HepG2 (cell line): ENCODE results near the gene PPP4R3A. TPM values are rescaled to one million over a fixed set of nuclear protein-coding genes. Genes with fewer than 3 reads are reported as not detected.

Source experiments
- ATAC-seq: fragments of 200-7000 bp; cut with Tn5 transposase; 3 replicates; pipeline ENCODE4 v1.9.1; 2020; ENCODE audit warnings: mild to moderate bottlenecking, moderate library complexity
- BruUV-seq: library from RNA; stranded (reverse); fragments of 400-500 nt; replicated peaks from 2 replicates; lab custom pipeline; 2021; lab: Mats Ljungman, UMichigan
- CTCF ChIA-PET: fragments of 300-600 bp; formaldehyde crosslinking; extraction: SDS; loops from one replicate; lab custom pipeline; 2021; ENCODE audit warnings: low total read pairs, inconsistent platforms, low intra/inter-chr PET ratio; lab: Yijun Ruan, JAX
- POLR2A ChIA-PET: fragments of 350-600 bp; sonication (Branson Sonifier 250); formaldehyde crosslinking; loops from one replicate; lab custom pipeline; 2020; ENCODE audit warnings: antibody characterized with exemption, inconsistent platforms; lab: Yijun Ruan, JAX
- DNase-seq: peaks from one replicate; pipeline ENCODE4 v3.0.0-alpha.2; 2015; ENCODE audit warnings: low spot score
- FAIRE-seq: peaks from 3 replicates; lab custom pipeline; 2011; peaks lifted over from hg19 to GRCh38; lab: Jason Lieb, UNC
- H2AFZ ChIP-seq: one replicate; pipeline ENCODE4 v1.6.1; 2011; ENCODE audit warnings: low read length, inconsistent platforms
- H3K27ac ChIP-seq: fragments of 300-600 bp; 3 replicates; pipeline ENCODE4 v1.8.0; 2011; ENCODE audit warnings: mixed run types, mild to moderate bottlenecking, mixed read lengths, low read length, inconsistent platforms; ENCODE audit not compliant: insufficient read depth; ENCODE audit errors: extremely low read length
- H3K27me3 ChIP-seq, 2 experiments: fragments of 200-600 bp in 1 of 2; 2 replicates in 1 of 2; 3 replicates in 1 of 2; pipeline versions ENCODE4 v1.6.0 to v1.8.0; 2011; ENCODE audit warnings: low read length in 2 of 2, mild to moderate bottlenecking in 2 of 2, moderate library complexity in 2 of 2, inconsistent platforms in 1 of 2; ENCODE audit not compliant: insufficient read depth in 2 of 2, control insufficient read depth in 1 of 2
- H3K36me3 ChIP-seq, 2 experiments: fragments of 200-600 bp in 1 of 2; replicated peaks in 1 of 2; 2 replicates in 1 of 2; 3 replicates in 1 of 2; pipeline versions ENCODE4 v1.5.1 to v1.8.0; 2011; ENCODE audit warnings: low read length in 2 of 2, inconsistent platforms in 1 of 2; ENCODE audit not compliant: insufficient read depth in 2 of 2, control insufficient read depth in 1 of 2
- H3K4me1 ChIP-seq: 2 replicates; pipeline ENCODE4 v1.5.1; 2012; ENCODE audit warnings: low read length, inconsistent platforms; ENCODE audit not compliant: insufficient read depth
- H3K4me2 ChIP-seq: 2 replicates; pipeline ENCODE4 v1.6.0; 2011; ENCODE audit warnings: low read depth, low read length, inconsistent platforms
- H3K4me3 ChIP-seq, 3 experiments: fragments of 200-600 bp in 1 of 3; sonication (generic), shearing (Covaris generic) in 1 of 3; replicated peaks in 1 of 3; 2 replicates each; pipeline ENCODE4 v1.5.1; 2011 to 2016; ENCODE audit warnings: low read length in 3 of 3, inconsistent platforms in 2 of 3, low read depth in 2 of 3, mild to moderate bottlenecking in 2 of 3, control low read depth in 1 of 3, mixed read lengths in 1 of 3; ENCODE audit not compliant: insufficient read depth in 1 of 3
- H3K79me2 ChIP-seq: one replicate; pipeline ENCODE4 v1.6.1; 2011; ENCODE audit warnings: low read length, inconsistent platforms; ENCODE audit not compliant: insufficient read depth
- H3K9ac ChIP-seq: 2 replicates; pipeline ENCODE4 v1.6.0; 2011; ENCODE audit warnings: mild to moderate bottlenecking, low read depth, low read length, inconsistent platforms; ENCODE audit not compliant: insufficient read depth
- H3K9me3 ChIP-seq: 2 replicates; pipeline ENCODE4 v1.5.1; 2012; ENCODE audit warnings: mild to moderate bottlenecking, low read length
- H4K20me1 ChIP-seq: 2 replicates; pipeline ENCODE4 v1.6.0; 2011; ENCODE audit warnings: inconsistent platforms, mild to moderate bottlenecking, low read length, moderate library complexity; ENCODE audit not compliant: insufficient read depth
- ATF4 ChIP-seq, 2 experiments: fragments of 450-650 bp in 1 of 2; sonication (generic) in 1 of 2; formaldehyde crosslinking; IDR thresholded peaks; 2 replicates each; pipeline versions ENCODE4 v1.5.0 to v1.8.0; 2020 to 2022; ENCODE audit warnings: mild to moderate bottlenecking in 1 of 2, missing genetic modification reagents in 1 of 2
- CREB3 ChIP-seq: sonication (generic); formaldehyde crosslinking; IDR thresholded peaks from 2 replicates; pipeline ENCODE4 v1.5.0; 2020; ENCODE audit warnings: missing genetic modification reagents
- RARG ChIP-seq: sonication (generic); formaldehyde crosslinking; IDR thresholded peaks from 2 replicates; pipeline ENCODE4 v1.4.0; 2020; ENCODE audit warnings: low read depth, mild to moderate bottlenecking, missing genetic modification reagents
- RCOR2 ChIP-seq: IDR thresholded peaks from 2 replicates; pipeline ENCODE4 v1.6.1; 2016; ENCODE audit warnings: missing biosample characterization, missing genetic modification reagents
- SMAD9 ChIP-seq: sonication (generic); formaldehyde crosslinking; IDR thresholded peaks from 2 replicates; pipeline ENCODE4 v1.5.1; 2020; ENCODE audit warnings: mild to moderate bottlenecking, missing genetic modification reagents
- SNAI1 ChIP-seq: sonication (generic); formaldehyde crosslinking; IDR thresholded peaks from 2 replicates; pipeline ENCODE4 v1.5.0; 2020; ENCODE audit warnings: mild to moderate bottlenecking, missing genetic modification reagents, borderline replicate concordance
- SOX13 ChIP-seq, 3 experiments: fragments of 450-650 bp in 1 of 3; sonication (generic) in 1 of 3; formaldehyde crosslinking in 1 of 3; IDR thresholded peaks in 2 of 3; conservative IDR thresholded peaks in 1 of 3; 2 replicates each; pipeline versions ENCODE4 v1.5.0 to v1.6.1; 2016 to 2020; ENCODE audit warnings: antibody characterized with exemption in 1 of 3, mild to moderate bottlenecking in 1 of 3, missing compliant biosample characterization in 1 of 3, missing genetic modification reagents in 1 of 3, moderate library complexity in 1 of 3
- TBP ChIP-seq: sonication (generic); formaldehyde crosslinking; IDR thresholded peaks from 2 replicates; pipeline ENCODE4 v1.5.0; 2020; ENCODE audit warnings: missing genetic modification reagents
- TEF ChIP-seq: sonication (generic); formaldehyde crosslinking; IDR thresholded peaks from 2 replicates; pipeline ENCODE4 v1.5.0; 2020; ENCODE audit warnings: missing genetic modification reagents
- TRAFD1 ChIP-seq: sonication (generic); formaldehyde crosslinking; IDR thresholded peaks from 2 replicates; pipeline ENCODE4 v1.5.1; 2020; ENCODE audit warnings: missing genetic modification reagents, mild to moderate bottlenecking, borderline replicate concordance
- ZBTB38 ChIP-seq: sonication (generic); formaldehyde crosslinking; IDR thresholded peaks from 2 replicates; pipeline ENCODE4 v1.5.1; 2020; ENCODE audit warnings: mild to moderate bottlenecking, missing genetic modification reagents
- ZNF138 ChIP-seq: sonication (generic); formaldehyde crosslinking; IDR thresholded peaks from 2 replicates; pipeline ENCODE4 v1.5.0; 2020; ENCODE audit warnings: mild to moderate bottlenecking, low read depth, missing genetic modification reagents
- ZNF788 ChIP-seq: sonication (generic); formaldehyde crosslinking; IDR thresholded peaks from 2 replicates; pipeline ENCODE4 v1.5.0; 2020; ENCODE audit warnings: mild to moderate bottlenecking, missing genetic modification reagents, borderline replicate concordance
- WGBS: methylation state at CpG from one replicate; pipeline ENCODE4 v1.1.6; 2017; ENCODE audit warnings: low lambda C conversion rate; 5-methylcytosine and 5-hydroxymethylcytosine counted together
- in situ Hi-C: cut with HindIII; loops from 2 replicates; pipeline ENCODE4 v1.10.0; 2017; ENCODE audit warnings: low pct_unique_long_range_greater_than_20kb; ENCODE audit not compliant: extremely low pct_ligation_motif_present
- intact Hi-C: fragments of 100-400 bp; cut with micrococcal nuclease; formaldehyde crosslinking; loops from one replicate; pipeline ENCODE4 v1.10.0; 2022; ENCODE audit not compliant: unreplicated experiment
- polyA plus RNA-seq, 8 experiments: library from polyadenylated mRNA; depleted of rRNA in 3 of 8; stranded (reverse) in 7 of 8; unstranded in 1 of 8; fragments of >200 nt; fragmentation: Illumina TruSeq in 4 of 8; extraction: Trizol in 4 of 8; gene quantifications; 2 replicates each; pipeline versions ENCODE4 v1.2.1 to v1.2.3, GENCODE V29; 2011 to 2016; ENCODE audit warnings: low read depth in 4 of 8, missing spikeins in 1 of 8, mixed read lengths in 1 of 8; ENCODE audit not compliant: insufficient read depth in 1 of 8
- total RNA-seq, 5 experiments: library from RNA; depleted of rRNA; stranded (reverse); fragments of >200 nt; fragmentation: Illumina TruSeq; extraction: Trizol; gene quantifications; 2 replicates each; pipeline ENCODE4 v1.2.3, GENCODE V29; 2016; ENCODE audit warnings: low read depth in 1 of 5

PPP4R3A gene
- total and polyA plus RNA-seq, 2 of the 13 experiments (the other 11 are each of a cell fraction or from before 2014, with no cell fraction given) = 22.5 to 57.4 TPM

- Histone ChIP-seq H3K27me3 (no peaks in the 10 kb centered on the region; a peak in 1 of 5 replicates), H4K20me1 (no peaks in the 10 kb centered on the region), H3K4me3 (no peak overlapping the region), H3K4me2 (no peak overlapping the region), H3K4me1 (peaks cover 14% of the 10 kb centered on the region; the same call in 1 of the 2 replicates), H3K36me3 (no peaks in the 10 kb centered on the region), H2AFZ (no peak overlapping the region), H3K27ac (no peak overlapping the region), H3K9me3 (peaks cover 6% of the 10 kb centered on the region; the same call in 1 of the 2 replicates), H3K9ac (no peak overlapping the region), H3K79me2 (no peaks in the 10 kb centered on the region)
- FAIRE-seq (no peak), ATAC-seq (no peak), DNase-seq (no peak)
- ChIA-PET CTCF (no interaction called here), POLR2A (no interaction called here)
- no TSS peak for BruUV-seq
- intact Hi-C loops (no loop called here), in situ Hi-C loops (no loop called here)
- no peak for TF ChIP-seq SMAD9
- no peak for TF ChIP-seq ZBTB38 (CRISPR knock-in tag)
- TF ChIP-seq ZNF138 = no peak
- TF ChIP-seq TEF (CRISPR knock-in tag) = no peak
- TF ChIP-seq RCOR2 (CRISPR knock-in tag) = no peak
- TF ChIP-seq SNAI1 (CRISPR knock-in tag) = no peak
- TF ChIP-seq ZNF788 (CRISPR knock-in tag) = no peak
- 0% methylated on average over 5 of the region's 5 CpGs for WGBS
Observed at GRCh38 chr14:91545946-91546716, 36.0 kb upstream of the PPP4R3A start.

- in situ Hi-C loops = no loop called here
- TF ChIP-seq RARG (no peak), TBP (CRISPR knock-in tag) (no peak), SOX13 (IDR thresholded peaks at IDR 0.05) (no peak), SOX13 (CRISPR knock-in tag; conservative IDR thresholded peaks at IDR 0.05 in 1 of 2, IDR thresholded peaks at IDR 0.05 in 1 of 2) (no peak), TRAFD1 (CRISPR knock-in tag) (no peak), ATF4 (CRISPR knock-in tag; IDR thresholded peaks at IDR 0.05) (no peak), CREB3 (CRISPR knock-in tag) (no peak)
Observed at GRCh38 chr14:91545204-91545603, 35.1 kb upstream of the PPP4R3A start.

More at GRCh38 chr14:91545204-91545603, 35.1 kb upstream of the PPP4R3A start:
- no peaks in the 10 kb centered on the region; a peak in 1 of 5 replicates for H3K27me3 ChIP-seq
- BruUV-seq = no TSS peak
- H3K27ac ChIP-seq = no peak overlapping the region
- CTCF ChIA-PET = no interaction called here
- intact Hi-C loops = no loop called here
- FAIRE-seq = no peak
- H3K9me3 ChIP-seq = peaks cover 6% of the 10 kb centered on the region; the same call in 1 of the 2 replicates
- H4K20me1 ChIP-seq = no peaks in the 10 kb centered on the region
- peaks cover 14% of the 10 kb centered on the region; the same call in 1 of the 2 replicates for H3K4me1 ChIP-seq
- no peak overlapping the region for H2AFZ ChIP-seq
- H3K4me3 ChIP-seq = no peak overlapping the region
- H3K9ac ChIP-seq = no peak overlapping the region
- no peaks in the 10 kb centered on the region for H3K79me2 ChIP-seq
- no peak overlapping the region for H3K4me2 ChIP-seq
- no peak for ATAC-seq
- DNase-seq = no peak
- POLR2A ChIA-PET = no interaction called here
- no peaks in the 10 kb centered on the region for H3K36me3 ChIP-seq
